ENCODE measurements around the gene PCBP4. TPM values are rescaled to one million over a fixed set of nuclear protein-coding genes. Genes with fewer than 3 reads are reported as not detected.
"Not testable (repeated sequence)": the region's sequence is repeated elsewhere in the genome, so short reads cannot be mapped to it uniquely, and the experiment has no call there.

The PCBP4 gene
- total RNA-seq, 2 experiments from 2014 or later = 12.7 to 16.1 TPM

DNA sequence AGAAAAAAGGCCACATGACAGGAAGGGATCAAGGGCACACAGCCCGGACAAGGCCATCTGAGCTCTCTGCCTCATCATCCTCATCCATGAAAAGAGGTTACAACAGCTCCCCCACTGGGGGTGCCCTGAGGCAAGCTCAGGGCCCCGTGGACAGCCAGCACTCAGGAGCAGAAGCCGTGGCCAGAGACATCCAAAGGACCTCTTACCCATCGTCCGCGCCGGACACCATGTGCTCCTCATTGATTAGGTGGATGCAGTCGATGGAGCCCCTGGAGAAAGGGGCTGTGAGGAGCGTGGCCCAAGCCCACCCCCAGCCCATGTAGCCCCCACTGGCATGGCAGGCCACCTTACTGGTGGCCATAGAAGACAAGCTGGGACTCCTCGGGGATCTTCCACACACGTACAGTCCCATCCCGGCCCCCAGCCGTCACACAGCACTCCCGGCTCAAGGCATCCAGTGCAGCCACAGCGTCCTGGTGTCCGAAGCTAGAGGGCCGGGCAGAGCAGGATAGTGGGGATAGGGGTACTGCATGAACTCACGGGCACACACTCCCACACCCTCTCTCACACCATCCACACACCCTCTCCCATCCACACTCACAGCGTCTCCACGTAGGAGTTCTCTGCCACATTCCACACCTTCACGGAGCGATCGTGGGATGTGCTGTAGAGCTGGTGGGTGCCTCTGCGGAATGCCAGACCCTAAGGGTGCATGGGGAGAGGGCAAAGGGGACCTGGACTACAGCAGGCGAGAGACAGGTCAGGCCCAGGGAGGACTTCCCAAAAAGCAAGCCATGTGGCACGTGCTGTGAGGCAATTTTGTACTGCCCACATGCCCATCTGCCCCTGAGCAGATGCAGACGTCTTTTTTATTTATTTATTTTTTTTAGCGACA lies 32.0 kb downstream of the PCBP4 start:
- Mint-ChIP-seq H3K4me3 (no peak overlapping the region), H3K27me3 (ENCODE audit: low read depth) (no peaks in the 10 kb centered on the region), H3K4me1 (ENCODE audit: low read depth) (peaks cover 26% of the 10 kb centered on the region), H3K27ac (no peak overlapping the region), H3K9me3 (ENCODE audit: insufficient read depth) (no peaks in the 10 kb centered on the region), H3K36me3 (ENCODE audit: low read depth) (peaks cover 36% of the 10 kb centered on the region)
- DNase-seq (no peak), ATAC-seq (no peak)
- CTCF ChIA-PET = no interaction called here
- POLR2A ChIA-PET = interaction anchor here (0.7 kb wide), 1 partner anchor 47 kb away, joined by 3 read pairs; no protein-coding TSS in a partner anchor

DNA sequence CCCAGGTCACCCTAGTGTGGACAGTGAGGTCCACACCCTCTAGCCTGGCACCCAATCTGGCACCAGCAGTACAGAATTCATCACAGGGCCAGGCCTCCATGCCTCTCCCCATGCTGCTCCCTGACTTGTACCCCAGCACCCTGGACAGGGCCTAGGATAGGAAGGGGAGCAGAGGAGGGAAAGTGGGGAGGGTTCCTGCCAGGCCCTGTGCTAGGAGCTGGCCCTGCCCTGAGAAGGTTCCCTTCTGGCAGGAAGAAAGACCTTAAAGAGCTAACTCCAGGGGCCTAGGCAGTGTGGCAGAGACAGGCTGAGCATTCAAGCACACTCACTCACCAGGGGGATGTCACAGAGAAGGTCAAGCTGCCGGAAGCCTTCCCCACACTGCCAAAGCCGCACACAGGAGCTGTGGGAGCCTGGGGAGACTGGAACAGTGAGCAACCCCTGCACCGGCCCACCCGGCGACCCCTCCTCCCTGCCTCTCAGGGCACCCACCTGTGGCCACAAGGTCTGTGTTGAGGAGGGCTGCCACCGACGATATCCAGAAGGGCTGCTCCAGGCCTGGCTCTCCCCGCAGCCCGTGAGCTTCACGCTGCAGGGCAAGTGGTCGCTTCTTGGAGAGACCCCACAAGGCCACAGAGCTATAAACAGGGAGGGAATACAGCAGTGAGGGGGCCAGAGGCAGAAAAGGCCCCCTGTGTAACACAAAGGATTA lies 33.0 kb downstream of the PCBP4 start:
- H3K36me3 Mint-ChIP-seq (ENCODE audit: low read depth) = peaks cover 36% of the 10 kb centered on the region
- ChIA-PET CTCF (no interaction called here), POLR2A (interaction anchor here (0.7 kb wide), 1 partner anchor 48 kb away, joined by 3 read pairs; no protein-coding TSS in a partner anchor)
- H3K4me3 Mint-ChIP-seq = no peak overlapping the region
- no peak for DNase-seq
- no peaks in the 10 kb centered on the region for H3K27me3 Mint-ChIP-seq (ENCODE audit: low read depth)
- peaks cover 19% of the 10 kb centered on the region for H3K4me1 Mint-ChIP-seq (ENCODE audit: low read depth)
- no peak overlapping the region for H3K27ac Mint-ChIP-seq
- no peak for ATAC-seq
- no peaks in the 10 kb centered on the region for H3K9me3 Mint-ChIP-seq (ENCODE audit: insufficient read depth)

DNA sequence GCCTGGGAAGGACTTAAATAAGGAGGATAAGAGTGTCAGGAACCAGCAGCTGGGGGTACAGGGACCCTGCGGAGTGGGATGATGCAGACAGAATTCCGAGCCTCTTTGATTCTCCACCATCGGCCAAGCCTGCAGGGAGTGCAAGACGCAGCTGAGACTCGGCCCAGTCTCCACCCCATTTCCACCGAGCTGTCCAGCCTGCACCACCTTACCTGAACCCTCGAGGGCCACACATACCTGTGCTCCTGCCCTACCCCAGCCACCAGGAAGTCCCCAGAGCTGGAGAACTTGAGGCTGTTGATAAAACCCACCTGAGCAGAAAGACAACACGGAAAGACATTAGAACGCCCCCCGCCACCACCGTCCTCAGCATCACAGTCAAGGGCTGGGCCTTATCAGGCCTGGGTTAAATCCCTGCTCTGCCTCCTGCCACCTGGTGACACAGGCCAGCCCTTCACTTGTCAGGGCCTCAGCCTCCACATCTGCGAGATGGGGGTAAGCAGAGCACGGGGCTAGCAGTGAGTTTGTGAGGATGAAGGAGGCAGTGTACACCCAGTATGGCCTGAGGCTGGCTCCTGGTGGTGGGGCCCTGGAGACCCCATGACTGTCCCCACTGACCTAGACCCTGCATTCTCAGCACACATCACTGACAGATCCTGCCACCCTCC lies 33.6 kb downstream of the PCBP4 start:
- Mint-ChIP-seq H3K9me3 (ENCODE audit: insufficient read depth) (no peaks in the 10 kb centered on the region), H3K4me3 (no peak overlapping the region), H3K36me3 (ENCODE audit: low read depth) (peaks cover 36% of the 10 kb centered on the region), H3K27ac (no peak overlapping the region), H3K4me1 (ENCODE audit: low read depth) (peaks cover 15% of the 10 kb centered on the region), H3K27me3 (ENCODE audit: low read depth) (no peaks in the 10 kb centered on the region)
- ChIA-PET POLR2A (no interaction called here), CTCF (interaction anchor here (0.8 kb wide), 1 partner anchor 8 kb away, joined by 3 read pairs; the partner anchor contains the start of gene RRP9)
- DNase-seq (no peak), ATAC-seq (no peak)

- no peak for DNase-seq
- Mint-ChIP-seq H3K36me3 (ENCODE audit: low read depth) (peaks cover 31% of the 10 kb centered on the region), H3K9me3 (ENCODE audit: insufficient read depth) (no peaks in the 10 kb centered on the region), H3K27me3 (ENCODE audit: low read depth) (no peaks in the 10 kb centered on the region), H3K4me1 (ENCODE audit: low read depth) (peaks cover 6% of the 10 kb centered on the region), H3K4me3 (no peak overlapping the region), H3K27ac (no peak overlapping the region)
- POLR2A ChIA-PET = no interaction called here
- CTCF ChIA-PET = interaction anchor here (0.8 to 1.5 kb wide), 3 partner anchors 9 to 10 kb away, joined by 3 to 6 read pairs (median 3); partner anchors contain the start of gene RRP9
- no peak for ATAC-seq
These were observed 34.5 kb downstream of the PCBP4 start for GRCh38 chr3:51932471-51933370.

GRCh38 chr3:51931756-51932155 lies 35.5 kb downstream of the PCBP4 start:
- no peaks in the 10 kb centered on the region for H3K9me3 Mint-ChIP-seq (ENCODE audit: insufficient read depth)
- DNase-seq = no peak
- ChIA-PET CTCF (interaction anchor here (0.9 to 1.5 kb wide), 2 partner anchors 10 to 11 kb away, joined by 3 to 6 read pairs; partner anchors contain the start of gene RRP9), POLR2A (no interaction called here)
- no peaks in the 10 kb centered on the region for H3K4me1 Mint-ChIP-seq (ENCODE audit: low read depth)
- peaks cover 22% of the 10 kb centered on the region for H3K36me3 Mint-ChIP-seq (ENCODE audit: low read depth)
- no peaks in the 10 kb centered on the region for H3K27me3 Mint-ChIP-seq (ENCODE audit: low read depth)
- H3K4me3 Mint-ChIP-seq = no peak overlapping the region
- no peak for ATAC-seq
- no peak overlapping the region for H3K27ac Mint-ChIP-seq

- CTCF ChIA-PET = no interaction called here
- H3K4me3 Mint-ChIP-seq = no peak overlapping the region
- DNase-seq (no peak), ATAC-seq (no peak)
- peaks cover 16% of the 10 kb centered on the region for H3K36me3 Mint-ChIP-seq (ENCODE audit: low read depth)
- H3K27me3 Mint-ChIP-seq (ENCODE audit: low read depth) = no peaks in the 10 kb centered on the region
- no peak overlapping the region for H3K27ac Mint-ChIP-seq
- no peaks in the 10 kb centered on the region for H3K9me3 Mint-ChIP-seq (ENCODE audit: insufficient read depth)
- POLR2A ChIA-PET = no interaction called here
- no peaks in the 10 kb centered on the region for H3K4me1 Mint-ChIP-seq (ENCODE audit: low read depth)
These were observed 36.8 kb downstream of the PCBP4 start for GRCh38 chr3:51930439-51930838.

DNA sequence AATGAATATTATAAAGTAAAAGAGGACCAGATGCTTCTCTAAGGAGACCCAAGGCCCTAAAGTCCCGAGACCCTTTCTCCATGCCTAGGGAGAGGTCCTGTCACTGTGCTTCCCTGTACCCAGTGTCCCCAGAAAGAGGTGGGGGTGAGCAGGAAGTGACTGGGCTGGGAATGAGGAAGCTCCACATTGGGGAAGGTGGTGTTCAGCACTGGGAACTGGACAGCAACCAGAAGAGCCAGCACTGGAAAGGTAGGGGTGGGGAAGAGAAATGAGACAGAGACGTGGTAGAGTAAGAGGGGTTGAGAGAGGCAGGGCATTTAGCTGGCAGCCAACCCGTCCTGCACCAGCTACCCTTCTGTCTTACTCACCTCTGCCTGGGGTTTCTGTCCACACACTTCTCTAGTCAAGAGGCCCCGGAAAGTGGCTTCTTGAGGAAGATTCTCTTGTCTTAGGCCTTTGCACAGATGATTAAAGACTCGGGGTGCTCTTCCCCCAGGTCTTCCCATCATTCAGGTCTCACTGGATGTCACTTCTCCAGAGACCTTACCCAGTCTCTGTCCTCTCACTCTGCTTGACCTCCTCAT lies 37.7 kb downstream of the PCBP4 start:
- DNase-seq (no peak), ATAC-seq (no peak)
- Mint-ChIP-seq H3K27ac (no peak overlapping the region), H3K4me3 (no peak overlapping the region), H3K27me3 (ENCODE audit: low read depth) (no peaks in the 10 kb centered on the region), H3K9me3 (ENCODE audit: insufficient read depth) (no peaks in the 10 kb centered on the region), H3K36me3 (ENCODE audit: low read depth) (peaks cover 12% of the 10 kb centered on the region), H3K4me1 (ENCODE audit: low read depth) (no peaks in the 10 kb centered on the region)
- CTCF ChIA-PET = no interaction called here
- POLR2A ChIA-PET = no interaction called here

DNA sequence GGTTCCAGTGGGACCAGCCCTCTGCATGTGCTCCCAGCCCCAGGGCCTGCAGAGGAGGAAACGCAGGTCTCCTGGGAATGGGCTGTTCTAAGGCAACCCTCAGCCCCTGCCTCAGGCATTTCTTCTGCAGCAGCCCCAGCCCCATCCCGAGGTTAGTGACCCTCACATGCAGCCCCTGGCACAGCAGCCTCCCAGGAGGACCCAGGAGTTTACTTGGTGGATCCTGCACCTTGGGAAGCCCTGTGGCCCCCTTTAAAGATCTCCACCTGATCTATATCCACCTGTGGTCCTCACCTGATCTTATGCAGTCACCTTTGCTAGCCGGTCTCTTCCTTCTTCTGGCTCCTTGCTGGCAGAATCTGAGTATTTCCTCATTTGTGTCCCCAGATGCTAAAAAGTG lies 38.3 kb downstream of the PCBP4 start:
- H3K27me3 Mint-ChIP-seq (ENCODE audit: low read depth); H3K27ac Mint-ChIP-seq; H3K4me3 Mint-ChIP-seq; POLR2A ChIA-PET; DNase-seq; CTCF ChIA-PET; H3K4me1 Mint-ChIP-seq (ENCODE audit: low read depth); H3K9me3 Mint-ChIP-seq (ENCODE audit: insufficient read depth); ATAC-seq: not testable (repeated sequence)
- H3K36me3 Mint-ChIP-seq (ENCODE audit: low read depth) = peaks cover 11% of the 10 kb centered on the region

- ATAC-seq = no peak
- Mint-ChIP-seq H3K9me3 (ENCODE audit: insufficient read depth) (no peaks in the 10 kb centered on the region), H3K4me1 (ENCODE audit: low read depth) (no peaks in the 10 kb centered on the region), H3K36me3 (ENCODE audit: low read depth) (peaks cover 8% of the 10 kb centered on the region), H3K27me3 (ENCODE audit: low read depth) (no peaks in the 10 kb centered on the region), H3K27ac (no peak overlapping the region), H3K4me3 (no peak overlapping the region)
- DNase-seq = no peak
- ChIA-PET CTCF (no interaction called here), POLR2A (no interaction called here)
These were observed 38.8 kb downstream of the PCBP4 start for GRCh38 chr3:51928438-51928837.

DNA sequence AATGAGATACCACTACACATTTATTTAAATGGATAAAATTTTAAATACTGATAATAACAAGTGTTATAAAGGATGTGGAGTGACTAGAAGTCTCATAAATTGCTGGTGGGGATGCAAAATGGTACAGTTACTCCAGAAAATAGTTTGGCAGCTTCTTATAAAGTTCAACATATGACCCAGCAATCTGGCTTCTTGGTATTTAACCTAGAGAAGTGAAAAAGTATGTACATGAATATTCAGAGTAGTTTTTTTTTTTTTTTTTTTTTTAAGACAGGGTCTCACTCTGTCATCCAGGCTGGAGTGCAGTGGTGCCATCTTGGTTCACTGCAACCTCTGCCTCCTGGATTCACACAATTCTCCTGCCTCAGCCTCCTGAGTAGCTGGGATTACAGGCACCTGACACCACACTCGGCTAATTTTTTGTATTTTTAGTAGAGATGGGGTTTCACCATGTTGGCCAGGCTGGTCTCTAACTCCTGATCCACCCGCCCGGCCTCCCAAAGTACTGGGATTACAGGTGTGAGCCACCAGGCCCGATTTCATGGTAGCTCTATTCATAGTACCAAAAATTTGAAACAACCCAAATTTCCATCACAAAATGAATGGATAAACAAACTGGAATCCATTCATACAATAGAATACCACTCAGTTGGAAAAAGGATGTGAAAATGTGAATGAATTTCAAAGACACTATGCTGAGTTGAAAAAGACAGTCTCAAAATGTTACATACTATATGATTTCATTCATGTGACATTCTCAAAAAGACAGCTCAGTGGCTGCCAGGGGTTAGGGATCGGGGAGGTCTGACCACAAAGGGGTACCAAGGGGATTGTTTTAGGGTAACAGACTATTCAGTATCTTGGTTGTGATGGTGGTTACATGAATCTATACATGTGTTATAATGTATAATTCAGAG lies 39.9 kb downstream of the PCBP4 start:
- ChIA-PET POLR2A (no interaction called here), CTCF (interaction anchor here (1.0 kb wide), 1 partner anchor 14 kb away, joined by 3 read pairs; the partner anchor contains the start of gene RRP9)
- Mint-ChIP-seq H3K4me3 (no peak overlapping the region), H3K36me3 (ENCODE audit: low read depth) (peaks cover 4% of the 10 kb centered on the region), H3K27ac (no peak overlapping the region), H3K9me3 (ENCODE audit: insufficient read depth) (no peaks in the 10 kb centered on the region), H3K27me3 (ENCODE audit: low read depth) (no peaks in the 10 kb centered on the region), H3K4me1 (ENCODE audit: low read depth) (no peaks in the 10 kb centered on the region)
- DNase-seq = no peak
- no peak for ATAC-seq

Measured in activated CD8-positive, alpha-beta T cell treated with anti-CD3 and anti-CD28 coated beads, Interleukin-2, amount 10 ng/mL, durations not matched to agents 7 days and 5 days (primary cell).